A549 (cell line): ENCODE measurements around the gene ZDHHC9. TPM values are rescaled to one million over a fixed set of nuclear protein-coding genes. Genes with fewer than 3 reads are reported as not detected.

Source experiments
- ATAC-seq, 2 experiments: fragments of 200-7000 bp in 1 of 2; fragments of >200 bp in 1 of 2; cut with Nextera tagmentation in 1 of 2; cut with Tn5 transposase in 1 of 2; 3 replicates each; pipeline versions ENCODE4 v1.8.0 to v1.9.1; 2018 to 2020; ENCODE audit warnings: mild to moderate bottlenecking in 1 of 2, moderate library complexity in 1 of 2
- CTCF ChIA-PET: fragments of 300-600 bp; sonication (Branson Sonifier 250); formaldehyde crosslinking; extraction: SDS; loops from one replicate; lab custom pipeline; 2021; ENCODE audit warnings: antibody characterized with exemption, inconsistent platforms; lab: Yijun Ruan, JAX
- POLR2A ChIA-PET: fragments of 350-600 bp; formaldehyde crosslinking; extraction: SDS; loops from one replicate; lab custom pipeline; 2021; ENCODE audit warnings: antibody characterized with exemption, inconsistent platforms; lab: Yijun Ruan, JAX
- DNase-seq, 2 experiments: peaks; one replicate each; pipeline versions ENCODE4 v3.0.0 to v3.0.0-alpha.2; 2011 to 2016; ENCODE audit warnings: low read depth in 1 of 2, low spot score in 1 of 2
- FAIRE-seq: peaks from 2 replicates; lab custom pipeline; 2011; peaks lifted over from hg19 to GRCh38; lab: Jason Lieb, UNC
- H3K27ac ChIP-seq, 2 experiments: fragments of >200 bp; sonication (Bioruptor Twin); formaldehyde crosslinking; 3 replicates each; pipeline ENCODE4 v1.5.1; 2016 to 2017
- H3K4me1 ChIP-seq: fragments of >200 bp; sonication (Bioruptor Twin); formaldehyde crosslinking; 3 replicates; pipeline ENCODE4 v1.6.1; 2016
- H3K4me2 ChIP-seq: fragments of >200 bp; sonication (Bioruptor Twin); formaldehyde crosslinking; 3 replicates; pipeline ENCODE4 v1.6.1; 2016
- H3K4me3 ChIP-seq: fragments of >200 bp; sonication (Bioruptor Twin); formaldehyde crosslinking; 3 replicates; pipeline ENCODE4 v1.5.1; 2016
- H3K9me3 ChIP-seq: fragments of >200 bp; sonication (Bioruptor Twin); formaldehyde crosslinking; 3 replicates; pipeline ENCODE4 v1.6.1; 2016
- BHLHE40 ChIP-seq: IDR thresholded peaks from 2 replicates; pipeline ENCODE4 v1.6.1; 2012; ENCODE audit warnings: low read depth, low read length, inconsistent platforms
- CHD2 ChIP-seq: fragments of 150-350 bp; IDR thresholded peaks from 2 replicates; pipeline ENCODE4 v1.6.1; 2014; ENCODE audit warnings: low read length; ENCODE audit not compliant: partially characterized antibody
- EHF ChIP-seq: fragments of 250-450 bp; sonication (Bioruptor Pico); IDR thresholded peaks from 2 replicates; pipeline ENCODE4 v1.5.0; 2020; ENCODE audit warnings: mild to moderate bottlenecking
- EHMT2 ChIP-seq: fragments of 200-600 bp; sonication (generic); IDR thresholded peaks from 2 replicates; pipeline ENCODE4 v1.6.1; 2016; ENCODE audit warnings: antibody characterized with exemption, low read depth, mild to moderate bottlenecking, moderate library complexity
- FOSB ChIP-seq: fragments of 250-450 bp; sonication (Bioruptor Pico); IDR thresholded peaks from 2 replicates; pipeline ENCODE4 v1.5.0; 2020; ENCODE audit warnings: mild to moderate bottlenecking, moderate library complexity
- FOXS1 ChIP-seq: fragments of 250-450 bp; sonication (Bioruptor Pico); IDR thresholded peaks from 2 replicates; pipeline ENCODE4 v1.5.0; 2020; ENCODE audit warnings: mild to moderate bottlenecking, moderate library complexity
- HES2 ChIP-seq: fragments of >200 bp; sonication (Bioruptor Twin); formaldehyde crosslinking; IDR thresholded peaks from 2 replicates; pipeline ENCODE4 v1.6.1; 2016
- HOXA7 ChIP-seq: fragments of 250-450 bp; sonication (Bioruptor Pico); IDR thresholded peaks from 2 replicates; pipeline ENCODE4 v1.5.0; 2020; ENCODE audit warnings: mild to moderate bottlenecking, moderate library complexity
- HOXB13 ChIP-seq: fragments of 250-450 bp; sonication (Bioruptor Pico); IDR thresholded peaks from 2 replicates; pipeline ENCODE4 v1.5.0; 2020; ENCODE audit warnings: low read depth, mild to moderate bottlenecking, moderate library complexity
- HOXB5 ChIP-seq: fragments of 250-450 bp; sonication (Bioruptor Pico); IDR thresholded peaks from 2 replicates; pipeline ENCODE4 v1.5.0; 2020; ENCODE audit warnings: mild to moderate bottlenecking, moderate library complexity
- JUNB ChIP-seq: fragments of >200 bp; sonication (Bioruptor Twin); formaldehyde crosslinking; IDR thresholded peaks from 2 replicates; pipeline ENCODE4 v1.6.1; 2016
- KDM5A ChIP-seq: fragments of 200-600 bp; sonication (generic); IDR thresholded peaks from 2 replicates; pipeline ENCODE4 v1.6.1; 2016; ENCODE audit warnings: antibody characterized with exemption, mild to moderate bottlenecking
- MAFK ChIP-seq: fragments of 450-650 bp; IDR thresholded peaks from 2 replicates; pipeline ENCODE4 v1.6.1; 2014; ENCODE audit not compliant: partially characterized antibody
- MAX ChIP-seq: IDR thresholded peaks from 2 replicates; pipeline ENCODE4 v1.6.1; 2012
- MAZ ChIP-seq: fragments of 150-350 bp; IDR thresholded peaks from 2 replicates; pipeline ENCODE4 v1.6.1; 2014; ENCODE audit warnings: antibody characterized with exemption, low read depth, low read length, borderline replicate concordance
- MYC ChIP-seq: IDR thresholded peaks from 2 replicates; pipeline ENCODE4 v1.6.1; 2012; ENCODE audit warnings: mild to moderate bottlenecking, inconsistent platforms, low read length, improper control_type of control experiment, borderline replicate concordance
- NPAS2 ChIP-seq: fragments of 250-450 bp; sonication (Bioruptor Pico); IDR thresholded peaks from 2 replicates; pipeline ENCODE4 v1.8.0; 2022; ENCODE audit warnings: mild to moderate bottlenecking, moderate library complexity, borderline replicate concordance
- RFX5 ChIP-seq: fragments of 450-650 bp; IDR thresholded peaks from 2 replicates; pipeline ENCODE4 v1.7.1; 2014; ENCODE audit warnings: antibody characterized with exemption, mild to moderate bottlenecking, moderate library complexity
- TP53 ChIP-seq: fragments of 250-450 bp; sonication (Bioruptor Pico); IDR thresholded peaks from 2 replicates; pipeline ENCODE4 v1.5.0; 2021; ENCODE audit warnings: mild to moderate bottlenecking, moderate library complexity
- USF2 ChIP-seq: fragments of 450-650 bp; IDR thresholded peaks from 2 replicates; pipeline ENCODE4 v1.6.1; 2014; ENCODE audit warnings: antibody characterized with exemption
- ZC3H11A ChIP-seq: fragments of 450-650 bp; IDR thresholded peaks from 2 replicates; pipeline ENCODE4 v1.6.1; 2014; ENCODE audit warnings: antibody characterized with exemption, mild to moderate bottlenecking
- ZNF302 ChIP-seq: fragments of 250-450 bp; sonication (Bioruptor Pico); IDR thresholded peaks from 2 replicates; pipeline ENCODE4 v1.9.0; 2021; ENCODE audit warnings: inconsistent platforms, mild to moderate bottlenecking, moderate library complexity
- WGBS: methylation state at CpG from one replicate; pipeline ENCODE4 v1.1.6; 2017; ENCODE audit errors: missing lambda C conversion rate; 5-methylcytosine and 5-hydroxymethylcytosine counted together
- polyA plus RNA-seq, 4 experiments: library from polyadenylated mRNA; depleted of rRNA in 3 of 4; stranded (reverse); fragments of >200 nt; fragmentation: RNase III in 1 of 4; extraction: RNeasy Plus Mini Kit Qiagen cat#74134 plus additional on column Dnase treatment in 1 of 4; gene quantifications; 2 replicates in 3 of 4; 3 replicates in 1 of 4; pipeline ENCODE4 v1.2.3, GENCODE V29; 2011 to 2017
- TF ChIP-seq, protein P1 (sequence below): fragments of 200-600 bp; sonication (generic); IDR thresholded peaks from 2 replicates; pipeline ENCODE4 v1.6.1; 2016; ENCODE audit warnings: antibody characterized with exemption, mild to moderate bottlenecking, moderate library complexity

Gene ZDHHC9
- polyA plus RNA-seq, 2 of the 4 experiments (the other 2 are of a cell fraction): 20.2 to 50.6 TPM

- TF ChIP-seq HES2: no peak
- no peak for TF ChIP-seq USF2
- no peak for TF ChIP-seq HOXB13 (CRISPR knock-in tag)
- no peak for TF ChIP-seq FOSB (CRISPR knock-in tag)
- no peak for TF ChIP-seq RFX5
- no peak for TF ChIP-seq CHD2
- no peak for TF ChIP-seq ZC3H11A
- TF ChIP-seq FOXS1 (CRISPR knock-in tag): no peak
- no peak for TF ChIP-seq HOXA7
These were observed 69.8 kb downstream of the ZDHHC9 start (continued) for GRCh38 chrX:129773649-129774458.

DNA sequence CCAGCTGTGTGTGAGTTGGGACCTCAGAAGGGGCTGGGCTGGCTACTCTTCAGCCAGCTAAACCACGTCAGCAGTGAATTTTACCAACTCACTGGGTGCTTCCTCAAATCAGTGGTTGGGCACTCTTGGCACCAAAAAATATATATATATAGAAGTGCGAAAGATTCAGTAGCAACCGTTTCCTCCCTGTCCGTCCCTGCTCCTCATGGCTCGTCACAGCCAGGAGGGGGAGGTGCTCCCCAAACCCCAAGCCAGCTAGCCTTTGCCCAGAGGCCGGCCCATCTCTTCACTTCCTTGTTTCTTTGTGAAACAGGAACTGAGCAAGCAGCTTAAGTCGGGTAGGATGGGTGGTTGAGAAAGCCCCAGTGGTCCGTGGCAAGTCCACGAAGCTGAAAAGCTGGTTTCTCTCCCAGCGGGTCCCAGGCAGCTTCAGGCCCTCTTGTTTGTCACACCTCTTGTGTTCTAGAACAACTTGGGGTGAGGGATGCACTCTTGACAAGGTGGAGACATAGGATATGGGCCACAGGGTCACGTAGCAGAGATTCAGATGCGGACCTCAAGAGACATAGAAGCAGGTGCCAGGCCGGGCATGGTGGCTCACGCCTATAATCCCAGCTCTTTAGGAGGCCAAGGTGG is 70.8 kb downstream of the ZDHHC9 start:
- CTCF ChIA-PET: no interaction called here

More for the DNA sequence above, 70.8 kb downstream of the ZDHHC9 start:
- Histone ChIP-seq H3K4me2 (no peak overlapping the region), H3K4me1 (no peaks in the 10 kb centered on the region), H3K9me3 (no peaks in the 10 kb centered on the region), H3K27ac (no peak overlapping the region), H3K4me3 (no peak overlapping the region)
- POLR2A ChIA-PET: no interaction called here
- no peak for TF ChIP-seq ZNF302 (CRISPR knock-in tag)
- TF ChIP-seq MAFK: no peak
- no peak for TF ChIP-seq EHF (CRISPR knock-in tag)
- no peak for TF ChIP-seq BHLHE40
- TF ChIP-seq HOXB13 (CRISPR knock-in tag): no peak
- TF ChIP-seq MYC: no peak
- TF ChIP-seq MAX: no peak
- TF ChIP-seq HOXB5 (CRISPR knock-in tag): no peak
- TF ChIP-seq EHMT2: no peak
- no peak for TF ChIP-seq MAZ
- TF ChIP-seq TP53: no peak
- no peak for TF ChIP-seq JUNB
- TF ChIP-seq, protein P1, sequence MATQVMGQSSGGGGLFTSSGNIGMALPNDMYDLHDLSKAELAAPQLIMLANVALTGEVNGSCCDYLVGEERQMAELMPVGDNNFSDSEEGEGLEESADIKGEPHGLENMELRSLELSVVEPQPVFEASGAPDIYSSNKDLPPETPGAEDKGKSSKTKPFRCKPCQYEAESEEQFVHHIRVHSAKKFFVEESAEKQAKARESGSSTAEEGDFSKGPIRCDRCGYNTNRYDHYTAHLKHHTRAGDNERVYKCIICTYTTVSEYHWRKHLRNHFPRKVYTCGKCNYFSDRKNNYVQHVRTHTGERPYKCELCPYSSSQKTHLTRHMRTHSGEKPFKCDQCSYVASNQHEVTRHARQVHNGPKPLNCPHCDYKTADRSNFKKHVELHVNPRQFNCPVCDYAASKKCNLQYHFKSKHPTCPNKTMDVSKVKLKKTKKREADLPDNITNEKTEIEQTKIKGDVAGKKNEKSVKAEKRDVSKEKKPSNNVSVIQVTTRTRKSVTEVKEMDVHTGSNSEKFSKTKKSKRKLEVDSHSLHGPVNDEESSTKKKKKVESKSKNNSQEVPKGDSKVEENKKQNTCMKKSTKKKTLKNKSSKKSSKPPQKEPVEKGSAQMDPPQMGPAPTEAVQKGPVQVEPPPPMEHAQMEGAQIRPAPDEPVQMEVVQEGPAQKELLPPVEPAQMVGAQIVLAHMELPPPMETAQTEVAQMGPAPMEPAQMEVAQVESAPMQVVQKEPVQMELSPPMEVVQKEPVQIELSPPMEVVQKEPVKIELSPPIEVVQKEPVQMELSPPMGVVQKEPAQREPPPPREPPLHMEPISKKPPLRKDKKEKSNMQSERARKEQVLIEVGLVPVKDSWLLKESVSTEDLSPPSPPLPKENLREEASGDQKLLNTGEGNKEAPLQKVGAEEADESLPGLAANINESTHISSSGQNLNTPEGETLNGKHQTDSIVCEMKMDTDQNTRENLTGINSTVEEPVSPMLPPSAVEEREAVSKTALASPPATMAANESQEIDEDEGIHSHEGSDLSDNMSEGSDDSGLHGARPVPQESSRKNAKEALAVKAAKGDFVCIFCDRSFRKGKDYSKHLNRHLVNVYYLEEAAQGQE: no peak
- no peak for TF ChIP-seq KDM5A
- TF ChIP-seq NPAS2: no peak
- 83% methylated on average over 13 of the region's 14 CpGs for WGBS
- ATAC-seq: no peak
- FAIRE-seq: no peak
- no peak for DNase-seq
